HG03280 (cell line): Measurements from ENCODE around the gene CHD9.

Experiments
- ATAC-seq: cut with Tn5 transposase; IDR thresholded peaks from one replicate; pipeline ENCODE4 v1.9.1; 2021; ENCODE audit warnings: mild to moderate bottlenecking, moderate library complexity; ENCODE audit not compliant: unreplicated experiment

The CHD9 gene

DNA sequence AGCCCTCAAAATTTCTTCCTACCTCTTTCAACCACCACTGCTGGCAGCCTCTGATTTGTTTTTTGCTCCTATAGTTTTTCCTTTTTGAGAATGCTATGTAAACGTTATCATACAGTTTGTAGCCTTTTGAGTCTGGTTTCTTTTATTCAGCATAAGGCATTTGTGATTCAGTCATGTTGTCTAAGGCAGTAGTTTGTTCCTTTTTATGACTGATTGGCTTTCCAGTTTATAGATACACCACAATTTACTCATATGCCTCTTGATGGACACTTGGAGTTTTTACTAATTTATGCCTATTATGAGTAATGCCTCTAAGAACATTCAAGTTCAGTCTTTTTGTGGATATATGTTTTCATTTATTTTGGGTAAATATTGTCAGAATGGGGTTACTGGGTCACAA is 136.6 kb downstream of the CHD9 start:
- ATAC-seq = no peak

DNA sequence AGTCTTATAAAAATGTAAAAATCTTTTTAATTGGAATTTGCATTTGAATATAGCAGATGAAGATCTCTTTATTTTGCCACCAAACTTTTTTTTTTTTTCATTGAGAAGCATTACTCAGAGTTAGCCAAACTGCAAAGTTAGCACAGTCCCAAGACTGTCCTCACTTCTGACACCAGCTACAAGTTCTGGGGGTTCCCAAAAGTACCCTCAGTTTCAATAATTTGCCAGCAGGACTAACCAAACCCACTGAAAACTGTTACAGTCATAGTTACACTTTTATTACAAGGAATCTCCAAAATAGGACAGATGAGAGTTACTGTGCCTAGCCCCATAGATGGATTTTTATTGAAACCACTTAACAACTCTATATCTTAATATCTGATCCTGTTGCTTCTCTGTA is 144.1 kb downstream of the CHD9 start:
- ATAC-seq = no peak

DNA sequence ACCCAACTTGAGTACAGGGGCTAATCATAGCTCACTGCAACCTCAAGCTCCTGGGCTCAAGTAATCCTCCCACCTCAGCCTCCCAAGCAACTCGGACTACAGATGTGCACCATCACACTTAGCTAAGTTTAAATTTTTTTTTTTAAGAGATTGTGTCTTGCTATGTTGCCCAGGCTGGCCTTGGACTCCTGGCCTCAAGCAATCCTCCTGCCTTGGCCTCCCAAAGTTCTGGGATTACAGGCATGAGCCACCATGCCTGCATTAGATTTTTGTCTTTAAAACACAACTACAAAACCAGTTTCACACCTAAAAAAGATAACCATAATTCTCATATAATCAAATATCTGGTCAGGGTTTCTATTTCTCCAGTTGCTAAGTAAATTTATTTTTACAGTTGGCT is 147.1 kb downstream of the CHD9 start:
- no peak for ATAC-seq

DNA sequence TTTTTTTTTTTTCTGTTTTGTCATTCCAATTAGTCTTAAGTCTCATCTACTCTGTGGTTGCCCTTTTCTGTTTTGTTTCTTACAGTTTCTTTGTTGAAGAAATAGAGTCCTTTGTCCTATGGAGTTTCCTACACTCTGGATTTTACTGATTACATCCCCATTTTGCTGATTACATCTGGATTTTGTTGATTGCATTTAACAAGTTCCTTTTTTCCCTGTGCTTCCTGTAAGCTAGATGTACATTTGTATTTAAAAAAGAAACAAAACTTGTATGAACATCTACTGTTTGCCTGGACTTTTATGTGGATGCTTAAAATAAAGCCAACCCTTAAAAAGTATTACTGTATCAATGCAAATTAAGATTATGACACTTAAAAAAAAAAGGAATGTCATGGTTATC is 147.6 kb downstream of the CHD9 start:
- no peak for ATAC-seq

DNA sequence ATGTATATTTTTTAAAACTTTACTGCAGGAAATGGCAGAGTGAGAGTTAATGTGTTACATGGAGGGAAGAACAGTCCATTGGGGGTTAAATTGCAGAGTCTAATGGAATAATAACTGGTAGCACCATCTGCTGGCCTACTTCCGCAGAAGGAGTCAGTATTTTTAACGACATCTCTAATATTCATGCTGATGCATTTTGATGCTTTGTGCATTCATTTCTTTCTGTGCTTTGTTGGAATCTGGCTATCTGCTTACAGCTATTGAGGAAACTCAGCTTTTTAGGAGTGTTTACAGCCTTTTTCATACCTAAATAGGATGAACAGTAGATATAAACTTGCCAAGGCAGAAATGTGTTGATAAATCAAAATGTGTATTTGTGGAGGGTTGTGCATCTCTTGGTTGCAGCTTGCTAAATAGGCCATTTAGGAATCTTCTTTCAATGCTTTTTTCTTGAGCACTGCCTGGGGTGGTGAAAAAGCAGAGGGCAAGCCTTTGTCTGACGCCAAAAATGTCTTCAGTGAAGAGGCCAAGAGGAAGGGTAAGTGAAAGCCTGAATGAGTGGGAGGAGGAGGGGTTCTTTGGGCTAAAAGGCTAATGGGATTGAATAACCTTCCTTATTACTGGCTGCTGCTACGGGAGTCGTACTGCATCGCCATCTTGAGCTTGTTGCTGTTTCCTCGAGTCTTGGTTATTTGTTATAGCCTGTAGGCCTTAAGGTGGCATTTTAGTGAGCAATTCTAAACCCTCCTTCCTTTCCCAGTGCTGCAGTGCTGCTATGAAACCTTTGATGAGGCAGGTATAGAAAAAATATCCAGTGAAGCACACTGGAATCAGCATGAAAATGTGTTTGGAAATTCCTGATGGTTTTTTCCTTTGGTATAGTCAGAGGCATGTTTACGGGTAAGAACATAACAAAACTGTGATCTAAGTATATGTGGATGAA is 153.3 kb downstream of the CHD9 start:
- ATAC-seq = peak; percentile 71

DNA sequence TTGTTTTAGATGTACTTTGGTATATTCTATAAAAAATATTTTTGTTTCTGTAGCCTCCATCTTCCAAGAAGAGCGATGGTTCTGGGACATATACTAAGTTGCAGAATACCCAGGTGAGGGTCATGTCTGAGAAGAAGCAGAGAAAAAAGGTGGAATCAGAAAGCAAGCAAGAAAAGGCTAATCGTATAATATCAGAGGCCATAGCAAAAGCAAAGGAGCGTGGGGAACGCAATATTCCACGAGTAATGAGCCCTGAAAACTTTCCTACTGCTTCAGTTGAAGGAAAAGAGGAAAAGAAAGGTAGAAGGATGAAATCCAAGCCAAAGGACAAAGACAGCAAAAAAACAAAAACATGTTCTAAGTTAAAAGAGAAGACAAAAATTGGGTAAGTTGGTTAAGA is 154.6 kb downstream of the CHD9 start:
- ATAC-seq = no peak

DNA sequence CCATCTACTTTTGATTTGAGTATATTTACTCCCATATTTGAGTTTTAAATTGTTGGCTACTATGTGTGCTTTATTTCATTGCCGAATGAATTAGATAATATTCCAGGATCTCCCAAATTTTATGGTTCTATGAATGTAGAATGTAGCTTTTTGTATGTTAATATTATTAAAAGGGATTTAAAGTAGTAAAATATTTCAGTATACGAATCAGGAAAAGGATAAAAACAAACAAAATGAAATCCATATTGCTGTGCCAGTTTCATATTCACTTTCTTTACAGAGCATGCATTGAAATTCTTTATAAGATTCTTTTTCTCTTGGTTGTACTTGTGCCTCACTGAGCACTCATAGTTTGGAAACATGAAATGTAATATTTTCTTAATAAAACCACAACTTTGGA is 155.1 kb downstream of the CHD9 start:
- no peak for ATAC-seq

DNA sequence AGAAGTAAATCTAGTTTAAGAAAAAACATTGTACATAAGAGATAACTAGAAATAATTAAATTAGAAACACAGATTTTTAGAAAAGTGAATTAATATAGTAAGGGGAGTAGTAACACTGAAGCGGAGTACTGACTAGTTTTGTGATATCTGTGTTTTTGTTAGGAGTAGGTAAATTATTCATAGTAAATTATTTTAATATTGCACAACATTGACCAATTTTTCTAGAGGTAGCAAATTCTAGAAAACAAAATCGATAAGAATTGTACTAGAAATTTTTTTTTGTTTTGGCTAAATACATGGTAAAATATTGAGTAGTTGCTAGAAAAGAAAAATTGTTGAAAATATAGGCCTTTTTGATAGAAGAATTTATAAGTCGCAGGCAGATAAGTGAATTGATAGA is 156.5 kb downstream of the CHD9 start:
- ATAC-seq = no peak

DNA sequence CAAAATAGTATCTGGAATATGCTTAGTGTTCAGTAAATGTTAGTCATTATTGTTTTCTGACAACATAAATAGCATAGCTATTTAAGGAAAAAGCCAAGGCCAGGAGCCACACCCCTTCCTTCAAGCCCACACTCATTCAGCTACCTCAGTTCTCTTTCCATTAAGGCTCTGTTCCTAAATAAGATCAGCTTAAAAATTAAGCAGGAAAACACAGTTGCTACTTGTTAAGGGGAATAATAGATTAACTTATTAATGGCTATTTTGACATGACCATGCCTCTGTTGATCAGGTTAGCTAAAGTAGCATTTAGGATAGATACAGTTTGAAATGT is 158.1 kb downstream of the CHD9 start:
- no peak for ATAC-seq

DNA sequence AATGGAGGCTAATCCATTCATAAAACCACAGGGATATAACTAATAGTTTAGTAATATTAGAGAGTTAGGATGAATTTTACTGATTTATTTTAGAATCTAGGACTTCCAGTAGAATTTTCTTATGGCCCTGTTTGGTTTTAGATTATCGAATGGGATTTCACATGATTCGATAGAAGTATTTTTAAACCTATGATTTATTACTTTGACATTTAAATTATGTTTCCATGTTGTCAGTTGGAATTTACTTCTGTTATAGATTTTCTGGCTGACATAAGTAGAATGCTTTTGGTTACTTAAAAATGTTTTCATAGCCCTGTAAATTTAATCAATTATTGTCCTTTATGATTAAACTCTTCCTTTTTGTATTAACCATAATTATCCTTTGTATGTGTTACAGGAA is 158.8 kb downstream of the CHD9 start:
- ATAC-seq = no peak

DNA sequence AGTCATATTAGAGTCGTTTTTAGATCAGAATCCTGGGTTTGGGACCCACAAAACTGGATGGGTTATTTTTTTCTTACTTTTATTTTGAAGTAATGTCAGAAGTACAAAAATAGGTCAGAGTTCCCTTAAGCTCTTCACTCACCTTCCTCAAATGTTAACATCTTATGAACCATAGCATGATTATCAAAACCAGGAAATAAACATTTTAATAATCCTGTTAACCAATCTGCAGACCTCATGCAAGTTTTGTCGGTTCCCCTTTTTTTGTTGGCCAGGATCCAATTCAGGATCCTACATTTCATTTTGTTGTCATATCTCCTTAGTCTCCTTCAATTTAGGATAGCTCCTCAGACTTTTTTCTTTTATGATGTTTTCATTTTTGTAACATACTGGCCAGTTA is 162.0 kb downstream of the CHD9 start:
- no peak for ATAC-seq

DNA sequence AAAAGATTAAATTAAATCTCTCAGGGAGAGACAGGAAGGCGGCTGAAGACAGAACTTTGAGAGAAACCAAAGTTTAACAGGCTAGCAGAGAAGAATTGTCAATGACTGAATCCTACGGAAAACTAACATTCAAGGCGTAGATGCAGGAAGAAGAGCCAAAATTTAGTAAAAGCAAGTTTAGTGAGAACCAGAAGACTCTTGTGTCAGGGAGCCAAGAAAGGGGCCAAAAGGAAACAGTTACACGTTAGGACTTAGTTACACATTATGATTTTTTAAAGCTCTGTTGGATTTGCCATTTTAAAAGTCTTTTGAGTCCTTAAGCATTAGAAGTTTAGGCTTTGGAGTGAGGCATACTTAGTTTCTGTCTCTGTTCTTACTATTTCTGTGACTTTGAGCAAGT is 164.6 kb downstream of the CHD9 start:
- ATAC-seq = no peak

DNA sequence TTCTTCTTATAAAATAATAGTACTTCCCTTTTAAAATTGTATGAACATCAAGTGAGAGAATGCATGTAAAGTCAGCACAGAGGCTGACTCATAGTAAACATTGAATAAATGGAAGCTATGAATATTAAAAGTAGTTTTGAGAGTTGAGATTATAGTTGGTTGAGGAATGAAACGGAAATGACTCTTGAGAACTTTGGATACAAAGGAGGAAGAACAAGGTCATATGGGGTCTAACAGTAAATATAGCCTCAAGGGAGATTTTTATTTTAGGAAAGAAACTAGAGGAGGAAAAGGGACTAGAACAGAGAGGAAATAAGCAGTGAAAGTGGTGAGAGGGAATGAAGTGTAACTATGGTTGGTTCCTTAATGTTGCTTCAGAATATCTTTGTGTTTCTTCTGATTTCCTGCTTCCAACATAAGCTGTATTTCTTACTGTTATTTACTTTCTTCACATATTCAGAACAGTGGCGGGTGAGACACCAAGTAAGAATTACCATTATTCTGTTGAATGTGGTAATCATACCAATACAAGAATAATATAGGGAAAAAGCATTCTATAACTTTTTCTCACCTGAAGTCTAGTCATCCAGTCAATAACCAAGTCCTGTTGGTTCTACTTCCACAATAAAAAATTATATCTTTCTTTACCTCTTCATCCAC is 165.1 kb downstream of the CHD9 start:
- ATAC-seq = no peak

DNA sequence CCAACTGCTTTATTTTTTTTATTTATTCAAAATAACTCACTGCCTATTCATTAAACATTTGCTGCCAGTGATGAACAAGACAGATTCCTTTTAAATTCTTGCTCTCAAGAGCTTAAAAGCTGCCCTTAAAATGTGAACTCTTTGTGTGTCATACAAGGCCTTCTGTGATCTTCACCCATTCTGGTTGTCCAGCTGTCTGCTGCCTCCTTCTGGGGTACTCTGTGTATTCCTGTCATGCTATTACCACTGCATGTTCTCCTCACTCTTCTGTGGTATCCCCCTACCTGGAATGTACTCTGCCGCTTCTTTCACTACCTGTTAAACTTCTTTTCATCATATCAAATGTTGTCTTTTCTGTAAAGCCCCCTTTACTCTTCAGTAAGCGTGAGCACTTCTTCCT is 165.8 kb downstream of the CHD9 start:
- ATAC-seq = no peak

DNA sequence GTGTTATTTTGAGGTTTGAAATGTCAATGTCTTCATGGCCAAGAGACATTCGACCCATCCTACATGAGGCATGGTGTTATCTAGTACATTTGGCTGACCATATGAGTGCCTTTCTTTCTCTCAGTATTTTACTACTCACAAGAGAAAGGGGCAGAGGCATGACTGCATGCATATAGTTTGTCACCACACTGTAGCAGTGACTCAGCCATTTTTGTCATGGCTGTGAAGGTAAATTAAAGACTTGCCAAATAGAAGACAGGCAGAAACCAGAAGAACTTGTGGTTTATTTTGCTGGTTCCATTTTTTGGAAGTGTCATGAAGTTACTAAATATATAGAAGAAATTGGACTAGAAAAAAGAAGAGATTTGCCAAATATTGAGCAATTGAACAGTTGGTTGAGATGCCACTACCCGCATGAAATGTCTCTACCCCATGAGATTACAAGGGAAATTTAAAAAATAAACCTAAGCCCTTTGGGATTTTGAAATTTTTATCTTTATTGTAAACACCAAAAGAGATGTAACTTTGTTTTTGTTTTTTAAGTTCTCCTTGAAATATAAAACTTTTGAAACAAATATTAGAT is 170.3 kb downstream of the CHD9 start:
- ATAC-seq = no peak

DNA sequence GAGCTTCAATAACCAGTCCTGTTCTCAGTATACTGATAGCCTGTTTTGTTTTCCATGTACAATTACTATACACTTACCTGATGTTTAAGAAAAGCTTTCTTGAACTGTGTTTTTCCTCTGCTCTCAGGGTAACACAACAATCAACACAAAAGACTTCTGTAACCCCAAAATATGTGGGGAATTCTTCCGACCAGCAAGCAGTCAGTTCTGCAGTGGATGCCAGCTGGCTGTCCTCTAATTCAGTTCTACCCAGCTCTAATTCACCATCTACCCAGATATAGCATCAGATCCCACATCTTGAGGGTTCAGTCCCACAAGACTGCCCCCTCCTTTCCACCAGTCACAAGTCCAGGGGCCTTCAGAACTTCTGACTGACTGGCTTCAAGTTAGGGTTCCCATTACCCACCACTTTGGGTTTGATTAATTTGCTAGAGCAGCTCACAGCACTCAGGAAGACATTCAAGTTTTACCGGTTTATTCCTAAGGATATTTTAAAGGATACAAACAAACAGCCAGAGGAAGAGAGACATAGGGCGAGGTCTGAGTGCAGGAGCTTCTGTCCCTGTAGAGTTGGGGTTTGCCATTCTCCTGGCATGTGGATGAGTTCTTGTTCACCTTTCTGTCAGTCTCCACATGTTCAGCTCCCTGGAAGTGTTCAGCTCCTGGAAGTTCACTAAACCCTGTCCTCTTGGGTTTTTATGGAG is 178.2 kb downstream of the CHD9 start:
- ATAC-seq = no peak

DNA sequence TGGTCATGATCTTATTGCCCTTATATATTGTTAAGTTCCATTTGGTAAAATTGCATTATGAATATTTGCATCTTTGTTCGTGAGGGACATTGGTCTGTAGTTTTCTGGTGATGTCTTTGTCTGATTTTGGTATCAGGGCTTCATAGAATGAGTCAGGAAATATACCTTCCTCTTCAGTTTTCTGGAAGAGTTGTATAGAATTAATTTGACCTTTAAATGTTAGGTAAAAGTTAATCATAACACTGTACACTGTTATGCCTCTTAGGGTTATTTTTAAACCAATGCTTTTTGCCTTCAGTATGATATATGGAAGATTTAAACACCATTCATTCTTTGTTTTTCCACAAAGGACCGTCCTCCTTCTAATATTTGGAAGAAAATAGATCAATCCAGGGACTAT is 180.0 kb downstream of the CHD9 start:
- ATAC-seq = no peak

DNA sequence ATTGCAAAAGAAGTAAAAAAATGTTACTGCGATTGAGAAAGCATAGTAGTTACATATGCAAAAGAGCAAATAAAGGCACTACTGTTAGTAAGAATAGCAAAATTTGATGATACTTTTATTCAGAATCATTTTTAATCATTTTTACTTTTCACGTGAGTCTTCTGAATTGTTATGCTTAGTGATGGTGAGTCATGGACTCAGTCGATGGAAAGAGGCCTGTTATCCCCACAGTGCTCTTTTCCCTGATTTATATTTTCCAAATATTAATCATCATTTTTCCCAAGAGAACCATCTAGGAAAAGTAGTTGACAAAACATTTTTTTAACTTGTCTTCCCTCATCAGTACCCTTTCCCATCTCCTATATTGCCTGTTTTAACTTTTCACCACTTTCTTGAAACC is 181.1 kb downstream of the CHD9 start:
- no peak for ATAC-seq

DNA sequence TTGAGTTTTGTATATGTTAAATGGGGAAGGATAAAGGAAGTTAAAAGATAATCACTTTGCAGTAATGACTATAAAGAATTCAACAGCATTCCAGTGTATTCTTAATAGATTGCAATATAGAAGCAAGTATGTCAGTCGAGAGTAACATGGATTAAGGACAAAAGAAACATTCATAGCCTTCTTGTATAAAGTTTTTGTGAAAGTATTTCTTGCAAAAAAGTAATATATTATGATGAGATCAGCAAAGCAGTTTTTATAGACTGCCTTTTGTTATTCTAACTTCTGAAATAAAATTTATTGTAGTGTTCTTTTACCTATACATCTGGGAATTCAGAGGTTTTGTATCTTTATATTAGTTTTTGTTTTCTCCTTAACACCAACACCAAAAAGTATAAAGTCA is 194.5 kb downstream of the CHD9 start:
- ATAC-seq = no peak

DNA sequence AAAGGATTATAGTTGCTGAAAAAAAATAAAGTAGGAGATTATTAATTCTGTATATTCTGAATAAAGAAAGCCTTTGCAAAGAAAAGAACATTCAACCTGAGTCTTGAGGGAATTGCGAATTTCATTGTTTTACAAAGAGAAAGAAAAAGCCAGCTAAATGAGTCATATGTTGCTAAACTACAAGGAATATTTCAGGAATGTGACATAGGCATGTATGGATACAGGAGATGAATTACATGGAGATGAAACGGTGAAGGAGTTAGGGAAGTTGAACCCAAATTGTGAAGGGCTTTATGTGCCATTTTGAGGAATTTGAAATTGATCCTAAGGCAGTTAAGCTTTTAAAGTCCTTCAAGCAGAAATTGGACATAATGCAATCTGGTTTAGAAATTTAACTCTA is 202.2 kb downstream of the CHD9 start:
- no peak for ATAC-seq

DNA sequence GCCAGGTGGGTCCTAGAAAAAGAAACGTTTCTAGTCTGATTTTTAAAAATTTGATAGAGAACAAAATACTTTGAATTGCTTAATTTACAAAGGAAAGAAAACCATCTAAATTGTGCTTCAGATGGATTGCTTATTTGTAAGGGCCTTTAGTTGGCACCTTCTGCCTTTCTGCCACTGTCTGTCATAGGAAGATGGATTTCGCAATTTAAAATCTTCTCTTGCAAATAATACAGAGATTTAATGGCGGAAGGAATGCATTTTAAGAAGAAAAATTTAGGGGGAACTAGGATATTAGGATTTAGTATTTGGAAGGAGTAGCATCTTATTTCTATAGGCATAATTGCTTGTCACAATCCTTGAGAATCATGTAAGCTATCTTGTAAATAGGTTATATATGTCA is 204.0 kb downstream of the CHD9 start:
- no peak for ATAC-seq

DNA sequence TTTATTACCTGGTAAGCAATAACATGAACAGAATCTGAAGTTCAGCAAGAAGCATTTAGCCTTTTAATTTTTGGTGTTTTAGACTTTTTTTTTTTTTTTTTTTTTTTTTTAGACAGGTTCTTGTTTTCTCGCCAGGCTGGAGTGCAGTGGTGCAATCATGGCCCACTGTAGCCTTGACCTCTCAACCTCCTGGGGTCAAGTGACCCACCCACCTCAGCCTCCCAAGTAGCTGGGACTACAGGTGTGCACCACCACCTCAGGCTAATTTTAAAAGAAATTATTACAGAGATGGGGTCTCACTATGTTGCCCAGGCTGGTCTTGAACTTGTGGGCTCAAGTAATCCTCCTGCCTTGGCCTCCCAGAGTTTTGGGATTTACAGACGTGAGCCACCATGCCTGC is 206.5 kb downstream of the CHD9 start:
- no peak for ATAC-seq
